GM21528 (cell line): ENCODE measurements around the gene GTPBP1.

Experiments
- ATAC-seq: cut with Tn5 transposase; IDR thresholded peaks from one replicate; pipeline ENCODE4 v1.9.1; 2021; ENCODE audit warnings: mild to moderate bottlenecking, moderate library complexity; ENCODE audit not compliant: unreplicated experiment, low FRiP score

Gene GTPBP1

GRCh38 chr22:38705235-38706100 is at the start of gene GTPBP1:
Gene GTPBP1, plus strand, starts transcription at chr22:38705944. Its CDS starts 12 bp downstream, at chr22:38705956.
- peak; percentile 76 for ATAC-seq

GRCh38 chr22:38656256-38657044 is 49.3 kb upstream of the GTPBP1 start, which contains the start of the genes CBY1 and FAM227A:
Gene CBY1, plus strand, starts transcription at chr22:38656638. Its CDS starts 11,417 bp downstream, at chr22:38668055.
Gene FAM227A, minus strand, starts transcription at chr22:38656392. Its CDS starts 6,224 bp downstream, at chr22:38650168.
- peak; percentile 71 for ATAC-seq

GRCh38 chr22:38657045-38657909 is 48.5 kb upstream of the GTPBP1 start:
- peak; percentile 43 for ATAC-seq

- ATAC-seq = no peak
Observed at GRCh38 chr22:38674888-38675287, 30.9 kb upstream of the GTPBP1 start.

- ATAC-seq = no peak
Observed at GRCh38 chr22:38675833-38676232, 29.9 kb upstream of the GTPBP1 start.

GRCh38 chr22:38681582-38682335 is 24.0 kb upstream of the GTPBP1 start, which contains the start of gene TOMM22:
Gene TOMM22, plus strand, starts transcription at chr22:38681957. Its CDS starts 22 bp downstream, at chr22:38681979.
- ATAC-seq = peak; percentile 88

- ATAC-seq = no peak
Observed at GRCh38 chr22:38684895-38685294, 20.8 kb upstream of the GTPBP1 start.

- no peak for ATAC-seq
Observed at GRCh38 chr22:38685761-38686160, 20.0 kb upstream of the GTPBP1 start.

GRCh38 chr22:38689651-38690050 is 16.1 kb upstream of the GTPBP1 start:
- no peak for ATAC-seq

GRCh38 chr22:38694049-38694448 is 11.7 kb upstream of the GTPBP1 start:
- ATAC-seq = no peak

- no peak for ATAC-seq
Observed at GRCh38 chr22:38694940-38695339, 10.8 kb upstream of the GTPBP1 start.

- no peak for ATAC-seq
Observed at GRCh38 chr22:38696606-38697424, 8.9 kb upstream of the GTPBP1 start.

GRCh38 chr22:38697425-38698089 is 8.2 kb upstream of the GTPBP1 start:
- ATAC-seq = no peak

GRCh38 chr22:38698407-38699094 is 7.2 kb upstream of the GTPBP1 start:
- ATAC-seq = no peak

- no peak for ATAC-seq
Observed at GRCh38 chr22:38699143-38699542, 6.6 kb upstream of the GTPBP1 start.

- no peak for ATAC-seq
Observed at GRCh38 chr22:38699784-38700183, 6.0 kb upstream of the GTPBP1 start.

- ATAC-seq = no peak
Observed at GRCh38 chr22:38700270-38700788, 5.4 kb upstream of the GTPBP1 start.
